Gastrocnemius medialis (tissue), 4 donors: ENCODE measurements around the gene CEP104. TPM values are rescaled to one million over a fixed set of nuclear protein-coding genes. Genes with fewer than 3 reads are reported as not detected.

ENCODE experiments used
- ATAC-seq, 2 donors: fragments of 150-250 bp; one replicate each; pipeline ENCODE4 v1.9.1; 2016
- DNase-seq, 2 donors: peaks; one replicate each; pipeline ENCODE4 v3.0.0-alpha.2; 2019
- H3K27ac ChIP-seq, 4 donors: fragments of 200-600 bp; sonication (generic); 1 replicate in 1 of 4; 2 replicates in 3 of 4; pipeline ENCODE4 v1.5.1; 2016 to 2018; ENCODE audit warnings: mild to moderate bottlenecking in 2 of 4, moderate library complexity in 1 of 4
- H3K27me3 ChIP-seq, 3 donors: fragments of 200-600 bp; sonication (generic) in 2 of 3; 1 replicate in 1 of 3; 2 replicates in 2 of 3; pipeline versions ENCODE4 v1.5.1 to v1.6.0; 2016 to 2019; ENCODE audit warnings: mild to moderate bottlenecking in 1 of 3, moderate library complexity in 1 of 3
- H3K36me3 ChIP-seq, 2 donors: fragments of 200-600 bp; sonication (generic) in 1 of 2; one replicate each; pipeline ENCODE4 v1.5.1; 2017 to 2018
- H3K4me1 ChIP-seq, 2 donors: fragments of 200-600 bp; sonication (generic) in 1 of 2; one replicate each; pipeline ENCODE4 v1.5.1; 2016 to 2017; ENCODE audit warnings: mild to moderate bottlenecking in 2 of 2
- H3K4me3 ChIP-seq, 4 donors: fragments of 200-600 bp; sonication (generic) in 3 of 4; 1 replicate in 1 of 4; 2 replicates in 3 of 4; pipeline ENCODE4 v1.5.1; 2016 to 2019; ENCODE audit warnings: mild to moderate bottlenecking in 2 of 4
- H3K9me3 ChIP-seq, 3 donors: fragments of 200-600 bp; sonication (generic) in 2 of 3; 1 replicate in 1 of 3; 2 replicates in 2 of 3; pipeline ENCODE4 v1.5.1; 2016 to 2019
- CTCF ChIP-seq, 5 experiments: fragments of 450-650 bp in 3 of 5; fragments of 200-600 bp in 2 of 5; sonication (generic) in 2 of 5; IDR thresholded peaks in 4 of 5; conservative IDR thresholded peaks in 1 of 5; 1 replicate in 4 of 5; 2 replicates in 1 of 5; pipeline ENCODE4 v1.5.1; 2016 to 2019; ENCODE audit warnings: antibody characterized with exemption in 5 of 5, mild to moderate bottlenecking in 3 of 5, moderate library complexity in 3 of 5
- POLR2A ChIP-seq, 2 donors: fragments of 450-650 bp; IDR thresholded peaks; one replicate each; pipeline ENCODE4 v1.6.1; 2017; ENCODE audit warnings: antibody characterized with exemption in 2 of 2, mild to moderate bottlenecking in 2 of 2, moderate library complexity in 2 of 2
- in situ Hi-C, 4 donors: fragments of 200-750 bp; cut with MboI; loops; one replicate each; pipeline versions ENCODE4 v1.15.0 to v1.8.0; 2017; ENCODE audit warnings: low sequenced_read_pairs in 4 of 4
- intact Hi-C: fragments of 100-400 bp; cut with DNase I; formaldehyde crosslinking; loops from one replicate; pipeline ENCODE4 v1.15.1; 2023; ENCODE audit warnings: low total_unique reads
- total RNA-seq, 4 donors: library from RNA; depleted of rRNA; stranded (reverse); fragments of >200 nt; gene quantifications; one replicate each; pipeline versions ENCODE4 v1.1.0 to v1.2.3, GENCODE V29; 2016

Gene CEP104
- total RNA-seq, 4 donors from 2014 or later: 16.6 to 39.0 (median 21.9) TPM

GRCh38 chr1:3904843-3905185 lies 47.8 kb upstream of the CEP104 start:
- no peak for TF ChIP-seq CTCF (IDR thresholded peaks at IDR 0.05 in 4 of 5, conservative IDR thresholded peaks at IDR 0.05 in 1 of 5)
- no peak for TF ChIP-seq POLR2A (IDR thresholded peaks at IDR 0.05)
- in situ Hi-C loops (no loop called here), intact Hi-C loops (loop anchor here (5.0 to 10.0 kb wide), 2 partner anchors 280 to 1988 kb away; partner anchors contain the start of genes CALML6, TMEM52 and TPRG1L)
- Histone ChIP-seq H3K36me3 (no peaks in the 10 kb centered on the region), H3K4me3 (no peak overlapping the region), H3K4me1 (peaks cover 0 to 8% of the 10 kb centered on the region in 2 donors), H3K27ac (no peak overlapping the region), H3K9me3 (no peaks in the 10 kb centered on the region), H3K27me3 (no peaks in the 10 kb centered on the region)
- DNase-seq (no peak), ATAC-seq (no peak)

- no peak for DNase-seq
- intact Hi-C loops: loop anchor here (5.0 to 10.0 kb wide), 2 partner anchors 279 to 1987 kb away; partner anchors contain the start of genes CALML6, TMEM52 and TPRG1L
- Histone ChIP-seq H3K27ac (no peak overlapping the region), H3K36me3 (no peaks in the 10 kb centered on the region), H3K27me3 (no peaks in the 10 kb centered on the region), H3K4me3 (no peak overlapping the region), H3K9me3 (no peaks in the 10 kb centered on the region), H3K4me1 (peaks cover 6 to 8% of the 10 kb centered on the region in 2 donors)
- in situ Hi-C loops: no loop called here
- no peak for TF ChIP-seq POLR2A (IDR thresholded peaks at IDR 0.05)
- no peak for ATAC-seq
Measured at GRCh38 chr1:3904006-3904842, 47.2 kb upstream of the CEP104 start.

GRCh38 chr1:3903141-3904005 lies 46.4 kb upstream of the CEP104 start:
- TF ChIP-seq POLR2A (IDR thresholded peaks at IDR 0.05): no peak
- no peak for TF ChIP-seq CTCF (IDR thresholded peaks at IDR 0.05 in 4 of 5, conservative IDR thresholded peaks at IDR 0.05 in 1 of 5)
- Histone ChIP-seq H3K27ac (no peak overlapping the region), H3K36me3 (no peaks in the 10 kb centered on the region), H3K4me3 (no peak overlapping the region), H3K9me3 (no peaks in the 10 kb centered on the region), H3K27me3 (no peaks in the 10 kb centered on the region), H3K4me1 (peaks cover 8 to 9% of the 10 kb centered on the region in 2 donors)
- in situ Hi-C loops (no loop called here), intact Hi-C loops (loop anchor here (5.0 to 10.0 kb wide), 2 partner anchors 279 to 1986 kb away; partner anchors contain the start of genes CALML6, TMEM52 and TPRG1L)
- no peak for DNase-seq
- no peak for ATAC-seq

- H3K27me3 ChIP-seq: no peaks in the 10 kb centered on the region
- intact Hi-C loops: loop anchor here (5.0 to 10.0 kb wide), 2 partner anchors 278 to 1985 kb away; partner anchors contain the start of genes CALML6, TMEM52 and TPRG1L
- in situ Hi-C loops: no loop called here
- H3K4me1 ChIP-seq: peaks cover 8 to 9% of the 10 kb centered on the region in 2 donors
- H3K9me3 ChIP-seq: no peaks in the 10 kb centered on the region
- H3K36me3 ChIP-seq: no peaks in the 10 kb centered on the region
- TF ChIP-seq CTCF (IDR thresholded peaks at IDR 0.05 in 4 of 5, conservative IDR thresholded peaks at IDR 0.05 in 1 of 5) (no peak), POLR2A (IDR thresholded peaks at IDR 0.05) (no peak)
- DNase-seq (no peak), ATAC-seq (no peak)
- H3K27ac ChIP-seq: no peak overlapping the region
- H3K4me3 ChIP-seq: no peak overlapping the region
Measured at GRCh38 chr1:3902571-3903091, 45.6 kb upstream of the CEP104 start.
